ENCODE data around the gene COL5A1. TPM values are rescaled to one million over a fixed set of nuclear protein-coding genes. Genes with fewer than 3 reads are reported as not detected.

The COL5A1 gene
- total and polyA plus RNA-seq, 4 donors, result 12.2 to 169 (median 65.4) TPM

DNA sequence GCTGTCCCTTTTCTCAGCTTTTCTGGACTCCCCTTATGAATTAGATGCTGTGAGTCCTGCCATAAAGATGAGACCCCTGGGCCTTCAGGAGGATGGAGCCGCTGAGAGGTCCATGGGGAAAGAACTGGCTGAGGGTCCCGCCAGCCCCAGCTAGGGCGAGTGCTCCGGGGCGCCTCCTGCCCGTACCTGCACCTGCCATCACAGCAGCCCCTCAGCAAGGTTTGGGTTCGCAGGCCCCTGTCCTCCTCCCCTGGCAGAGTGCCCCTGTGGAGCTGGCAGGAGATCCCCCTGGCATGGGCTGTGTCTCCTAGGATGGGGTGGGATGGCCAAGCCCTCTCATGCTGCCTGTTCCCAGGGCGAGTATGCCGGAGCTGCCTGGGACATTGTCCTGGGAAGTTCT lies 64.2 kb downstream of the COL5A1 start:
- no peaks in the 10 kb centered on the region for H3K9me3 ChIP-seq (ENCODE audit: control insufficient read depth in 4 of 4, insufficient read depth in 3 of 4, low read length in 3 of 4)
- ATAC-seq (ENCODE audit: insufficient read depth, low FRiP score) (no peak), DNase-seq (no peak)
- H3K9ac ChIP-seq (ENCODE audit: insufficient read depth in 1 of 2, low read length in 2 of 2), result no peak overlapping the region
- no peak overlapping the region for H3K27ac ChIP-seq (ENCODE audit: low read depth in 1 of 2, low read length in 1 of 2)
- TF ChIP-seq, protein P1, sequence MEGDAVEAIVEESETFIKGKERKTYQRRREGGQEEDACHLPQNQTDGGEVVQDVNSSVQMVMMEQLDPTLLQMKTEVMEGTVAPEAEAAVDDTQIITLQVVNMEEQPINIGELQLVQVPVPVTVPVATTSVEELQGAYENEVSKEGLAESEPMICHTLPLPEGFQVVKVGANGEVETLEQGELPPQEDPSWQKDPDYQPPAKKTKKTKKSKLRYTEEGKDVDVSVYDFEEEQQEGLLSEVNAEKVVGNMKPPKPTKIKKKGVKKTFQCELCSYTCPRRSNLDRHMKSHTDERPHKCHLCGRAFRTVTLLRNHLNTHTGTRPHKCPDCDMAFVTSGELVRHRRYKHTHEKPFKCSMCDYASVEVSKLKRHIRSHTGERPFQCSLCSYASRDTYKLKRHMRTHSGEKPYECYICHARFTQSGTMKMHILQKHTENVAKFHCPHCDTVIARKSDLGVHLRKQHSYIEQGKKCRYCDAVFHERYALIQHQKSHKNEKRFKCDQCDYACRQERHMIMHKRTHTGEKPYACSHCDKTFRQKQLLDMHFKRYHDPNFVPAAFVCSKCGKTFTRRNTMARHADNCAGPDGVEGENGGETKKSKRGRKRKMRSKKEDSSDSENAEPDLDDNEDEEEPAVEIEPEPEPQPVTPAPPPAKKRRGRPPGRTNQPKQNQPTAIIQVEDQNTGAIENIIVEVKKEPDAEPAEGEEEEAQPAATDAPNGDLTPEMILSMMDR (IDR thresholded peaks at IDR 0.05; ENCODE audit: control extremely low read depth, extremely low read depth), result no peak
- no peaks in the 10 kb centered on the region for H3K27me3 ChIP-seq (ENCODE audit: control insufficient read depth in 3 of 3, insufficient read depth in 3 of 3, low read length in 2 of 3)
- no peak overlapping the region for H3K4me3 ChIP-seq
- peaks cover 0 to 35% (median 12%) of the 10 kb centered on the region in 5 donors for H3K4me1 ChIP-seq (ENCODE audit: control insufficient read depth in 5 of 5, insufficient read depth in 5 of 5, low read length in 5 of 5)
- WGBS, 2 donors, result 92 to 94% methylated on average over 9 of the region's 9 CpGs
- peaks cover 0 to 23% (median 3%) of the 10 kb centered on the region in 4 donors for H3K36me3 ChIP-seq (ENCODE audit: control insufficient read depth in 4 of 4, insufficient read depth in 4 of 4, low read length in 4 of 4)

DNA sequence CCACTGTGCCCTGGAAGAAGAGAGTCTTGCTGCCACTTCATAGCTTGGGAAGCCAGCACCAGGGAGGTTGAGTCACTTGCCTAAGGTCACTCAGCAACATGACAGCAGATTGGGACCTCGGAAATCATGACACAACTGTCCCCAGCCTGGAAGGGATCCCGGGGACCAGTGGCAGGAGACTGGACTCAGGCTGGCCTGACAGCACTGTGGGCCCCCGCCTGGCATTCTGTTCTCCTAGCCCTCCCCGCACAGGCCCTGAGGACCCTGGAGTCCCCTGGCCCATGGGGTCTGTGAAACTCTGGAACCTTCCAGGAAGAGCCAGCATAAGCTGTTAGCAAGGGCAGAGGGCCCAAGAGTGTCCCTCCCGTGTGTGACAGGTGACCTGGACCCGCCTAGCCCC lies 64.9 kb downstream of the COL5A1 start:
- Histone ChIP-seq H3K9ac (ENCODE audit: insufficient read depth in 1 of 2, low read length in 2 of 2) (peak overlapping the region in 1 of 2 donors; percentile 11), H3K9me3 (ENCODE audit: control insufficient read depth in 4 of 4, insufficient read depth in 3 of 4, low read length in 3 of 4) (no peaks in the 10 kb centered on the region), H3K4me1 (ENCODE audit: control insufficient read depth in 5 of 5, insufficient read depth in 5 of 5, low read length in 5 of 5) (peaks cover 0 to 42% (median 14%) of the 10 kb centered on the region in 5 donors), H3K27me3 (ENCODE audit: control insufficient read depth in 3 of 3, insufficient read depth in 3 of 3, low read length in 2 of 3) (no peaks in the 10 kb centered on the region), H3K27ac (ENCODE audit: low read depth in 1 of 2, low read length in 1 of 2) (peak overlapping the region in 1 of 2 donors; percentile 66), H3K4me3 (no peak overlapping the region), H3K36me3 (ENCODE audit: control insufficient read depth in 4 of 4, insufficient read depth in 4 of 4, low read length in 4 of 4) (peaks cover 0 to 19% (median 3%) of the 10 kb centered on the region in 4 donors)
- TF ChIP-seq, protein P1 (IDR thresholded peaks at IDR 0.05; ENCODE audit: control extremely low read depth, extremely low read depth), result no peak
- ATAC-seq (ENCODE audit: insufficient read depth, low FRiP score), result no peak
- WGBS, 2 donors, result 78 to 92% methylated on average over 6 of the region's 6 CpGs
- no peak for DNase-seq

DNA sequence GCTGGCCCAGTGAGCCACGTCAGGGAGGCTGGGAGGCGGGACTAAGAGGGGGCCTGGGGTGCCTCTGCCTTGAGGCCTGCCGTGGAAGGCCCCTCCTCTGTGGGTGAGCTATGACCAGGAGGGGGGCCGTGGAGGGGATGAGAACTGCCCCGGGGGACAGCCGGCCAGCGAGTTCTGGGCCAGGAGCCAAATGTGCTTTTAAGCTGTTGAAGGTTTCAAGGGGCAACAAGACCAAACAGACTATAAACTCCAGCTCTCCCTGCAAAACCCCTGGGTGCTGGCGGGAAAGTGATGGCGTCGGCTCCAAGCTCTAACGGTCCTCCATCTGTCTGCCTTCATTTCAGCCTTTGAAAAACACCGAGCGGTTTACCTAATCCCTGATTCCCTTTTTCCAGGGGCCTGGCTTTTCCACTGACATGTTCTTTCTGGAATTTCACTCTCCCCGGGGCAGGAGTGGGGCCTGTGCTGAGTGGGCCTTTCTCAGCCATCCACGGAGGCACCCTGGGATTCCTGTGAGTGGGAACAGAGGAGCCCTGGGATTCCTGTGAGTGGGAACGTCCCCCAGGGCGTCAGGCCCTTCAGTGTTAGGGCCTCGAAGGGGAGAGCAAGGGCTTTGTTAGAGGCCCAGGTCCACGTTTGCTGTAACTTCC lies 65.6 kb downstream of the COL5A1 start:
- 56 to 64% methylated on average over 19 of the region's 19 CpGs for WGBS, 2 donors
- TF ChIP-seq, protein P1 (IDR thresholded peaks at IDR 0.05; ENCODE audit: control extremely low read depth, extremely low read depth), result no peak
- H3K27ac ChIP-seq (ENCODE audit: low read depth in 1 of 2, low read length in 1 of 2), result peak overlapping the region in 1 of 2 donors; percentile 76
- H3K27me3 ChIP-seq (ENCODE audit: control insufficient read depth in 3 of 3, insufficient read depth in 3 of 3, low read length in 2 of 3), result no peaks in the 10 kb centered on the region
- no peak overlapping the region for H3K4me3 ChIP-seq
- H3K36me3 ChIP-seq (ENCODE audit: control insufficient read depth in 4 of 4, insufficient read depth in 4 of 4, low read length in 4 of 4), result peaks cover 0 to 19% (median 3%) of the 10 kb centered on the region in 4 donors
- peak; percentile 98 for DNase-seq
- peak; percentile 29 for ATAC-seq (ENCODE audit: insufficient read depth, low FRiP score)
- peaks cover 0 to 2% (median 0%) of the 10 kb centered on the region in 4 donors for H3K9me3 ChIP-seq (ENCODE audit: control insufficient read depth in 4 of 4, insufficient read depth in 3 of 4, low read length in 3 of 4)
- H3K9ac ChIP-seq (ENCODE audit: insufficient read depth in 1 of 2, low read length in 2 of 2), result peak overlapping the region in 1 of 2 donors; percentile 4
- H3K4me1 ChIP-seq (ENCODE audit: control insufficient read depth in 5 of 5, insufficient read depth in 5 of 5, low read length in 5 of 5), result peaks cover 0 to 44% (median 15%) of the 10 kb centered on the region in 5 donors

Measured in lung (tissue), 12 donors.